Measurements from ENCODE around the gene PFKL. TPM values are rescaled to one million over a fixed set of nuclear protein-coding genes. Genes with fewer than 3 reads are reported as not detected.

Gene PFKL
- total and polyA plus RNA-seq, 2 donors (not counting 1 experiment from before 2014, with no cell fraction given): 267 to 318 TPM

GRCh38 chr21:44296916-44297315, 2.9 kb upstream of the PFKL start:
- WGBS (ENCODE audit: insufficient coverage): 89% methylated on average over 12 of the region's 13 CpGs
- ATAC-seq (ENCODE audit: low read depth) (no peak), DNase-seq (no peak)
- Histone ChIP-seq H3K4me3 (ENCODE audit: control extremely low read depth in 1 of 5, extremely low read depth in 1 of 5, insufficient read depth in 1 of 5, low read depth in 2 of 5, low read length in 4 of 5) (no peak overlapping the region), H3K4me1 (ENCODE audit: control insufficient read depth in 2 of 2, insufficient read depth in 2 of 2, low read length in 2 of 2) (peaks cover 57 to 74% of the 10 kb centered on the region in 2 donors), H3K4me2 (replicated peaks; ENCODE audit: low read depth, low read length, poor library complexity, severe bottlenecking) (peak overlapping the region; percentile 30), H3K9ac (ENCODE audit: low read length) (no peak overlapping the region), H2AFZ (ENCODE audit: insufficient read depth, low read depth, low read length, poor library complexity, severe bottlenecking) (no peak overlapping the region), H3K36me3 (replicated peaks in 1 of 2; ENCODE audit: control extremely low read depth in 1 of 2, control insufficient read depth in 1 of 2, extremely low read depth in 1 of 2, insufficient read depth in 2 of 2, low read length in 1 of 2) (no peaks in the 10 kb centered on the region), H3K79me2 (ENCODE audit: control insufficient read depth, insufficient read depth, low read length) (peaks cover 18% of the 10 kb centered on the region), H4K20me1 (ENCODE audit: control insufficient read depth, insufficient read depth, low read length, poor library complexity, severe bottlenecking) (peaks cover 17% of the 10 kb centered on the region), H3K27me3 (replicated peaks in 1 of 4; ENCODE audit: control extremely low read depth in 1 of 4, control insufficient read depth in 3 of 4, insufficient read depth in 4 of 4, low read length in 3 of 4) (no peaks in the 10 kb centered on the region), H3K27ac (ENCODE audit: low read length in 2 of 2) (no peak overlapping the region), H3K9me3 (ENCODE audit: control extremely low read depth in 1 of 3, control insufficient read depth in 2 of 3, insufficient read depth in 1 of 3, low read length in 2 of 3) (peaks cover 0 to 3% (median 0%) of the 10 kb centered on the region in 3 donors)
- no peaks in the 10 kb centered on the region for H3K9me3 Mint-ChIP-seq (ENCODE audit: insufficient read depth)
- ChIA-PET CTCF (interaction anchor here (0.8 to 2.7 kb wide), 6 partner anchors 10 to 207 kb away, joined by 3 to 9 read pairs (median 4); no protein-coding TSS in a partner anchor), POLR2A (interaction anchor here (0.7 kb wide), 1 partner anchor 359 kb away, joined by 3 read pairs; no protein-coding TSS in a partner anchor)
- intact Hi-C loops (cut with micrococcal nuclease): no loop called here
- H3K4me3 Mint-ChIP-seq: no peak overlapping the region
- H3K27me3 Mint-ChIP-seq: no peaks in the 10 kb centered on the region
- no peak overlapping the region for H3K27ac Mint-ChIP-seq
- TF ChIP-seq CTCF (IDR thresholded peaks at IDR 0.05) (no peak), EZH2 (IDR thresholded peaks at IDR 0.05; ENCODE audit: borderline replicate concordance, insufficient read depth, low read depth, low read length, poor library complexity, severe bottlenecking) (no peak)
- H3K4me1 Mint-ChIP-seq: peaks cover 53% of the 10 kb centered on the region

GRCh38 chr21:44297525-44298290, 2.1 kb upstream of the PFKL start:
- POLR2A ChIA-PET: interaction anchor here (0.6 kb wide), 2 partner anchors 263 to 383 kb away, joined by 3 to 5 read pairs; no protein-coding TSS in a partner anchor
- DNase-seq (peak; percentile 88), ATAC-seq (ENCODE audit: low read depth) (peak; percentile 15)
- H3K27ac Mint-ChIP-seq: peak overlapping the region; percentile 61
- Histone ChIP-seq H3K9me3 (ENCODE audit: control extremely low read depth in 1 of 3, control insufficient read depth in 2 of 3, insufficient read depth in 1 of 3, low read length in 2 of 3) (peaks cover 0 to 3% (median 0%) of the 10 kb centered on the region in 3 donors), H2AFZ (ENCODE audit: insufficient read depth, low read depth, low read length, poor library complexity, severe bottlenecking) (no peak overlapping the region), H3K4me1 (ENCODE audit: control insufficient read depth in 2 of 2, insufficient read depth in 2 of 2, low read length in 2 of 2) (peaks cover 65 to 82% of the 10 kb centered on the region in 2 donors), H3K27me3 (replicated peaks in 1 of 4; ENCODE audit: control extremely low read depth in 1 of 4, control insufficient read depth in 3 of 4, insufficient read depth in 4 of 4, low read length in 3 of 4) (no peaks in the 10 kb centered on the region), H3K36me3 (replicated peaks in 1 of 2; ENCODE audit: control extremely low read depth in 1 of 2, control insufficient read depth in 1 of 2, extremely low read depth in 1 of 2, insufficient read depth in 2 of 2, low read length in 1 of 2) (no peaks in the 10 kb centered on the region), H3K79me2 (ENCODE audit: control insufficient read depth, insufficient read depth, low read length) (peaks cover 26% of the 10 kb centered on the region), H3K27ac (ENCODE audit: low read length in 2 of 2) (peak overlapping the region; percentile 7 to 12), H3K4me3 (ENCODE audit: control extremely low read depth in 1 of 5, extremely low read depth in 1 of 5, insufficient read depth in 1 of 5, low read depth in 2 of 5, low read length in 4 of 5) (peak overlapping the region in 1 of 5 experiments; percentile 17), H3K9ac (ENCODE audit: low read length) (no peak overlapping the region), H3K4me2 (replicated peaks; ENCODE audit: low read depth, low read length, poor library complexity, severe bottlenecking) (peak overlapping the region; percentile 54), H4K20me1 (ENCODE audit: control insufficient read depth, insufficient read depth, low read length, poor library complexity, severe bottlenecking) (peaks cover 25% of the 10 kb centered on the region)
- peaks cover 57% of the 10 kb centered on the region for H3K4me1 Mint-ChIP-seq
- CTCF ChIA-PET: interaction anchor here (0.6 to 2.7 kb wide), 10 partner anchors 11 to 284 kb away, joined by 3 to 11 read pairs (median 4); no protein-coding TSS in a partner anchor
- no peaks in the 10 kb centered on the region for H3K9me3 Mint-ChIP-seq (ENCODE audit: insufficient read depth)
- WGBS (ENCODE audit: insufficient coverage): 28% methylated on average over 21 of the region's 22 CpGs
- no peaks in the 10 kb centered on the region for H3K27me3 Mint-ChIP-seq
- H3K4me3 Mint-ChIP-seq: peak overlapping the region; percentile 64
- no peak for TF ChIP-seq EZH2 (IDR thresholded peaks at IDR 0.05; ENCODE audit: borderline replicate concordance, insufficient read depth, low read depth, low read length, poor library complexity, severe bottlenecking)
- peak; percentile 74 for TF ChIP-seq CTCF (IDR thresholded peaks at IDR 0.05)
- intact Hi-C loops (cut with micrococcal nuclease): no loop called here
